A549 (cell line): ENCODE measurements around the gene SUN2. TPM values are rescaled to one million over a fixed set of nuclear protein-coding genes. Genes with fewer than 3 reads are reported as not detected.

Experiments used
- ATAC-seq, 2 experiments: fragments of 200-7000 bp in 1 of 2; fragments of >200 bp in 1 of 2; cut with Nextera tagmentation in 1 of 2; cut with Tn5 transposase in 1 of 2; 3 replicates each; pipeline versions ENCODE4 v1.8.0 to v1.9.1; 2018 to 2020; ENCODE audit warnings: mild to moderate bottlenecking in 1 of 2, moderate library complexity in 1 of 2
- CTCF ChIA-PET: fragments of 300-600 bp; sonication (Branson Sonifier 250); formaldehyde crosslinking; extraction: SDS; loops from one replicate; lab custom pipeline; 2021; ENCODE audit warnings: antibody characterized with exemption, inconsistent platforms; lab: Yijun Ruan, JAX
- POLR2A ChIA-PET: fragments of 350-600 bp; formaldehyde crosslinking; extraction: SDS; loops from one replicate; lab custom pipeline; 2021; ENCODE audit warnings: antibody characterized with exemption, inconsistent platforms; lab: Yijun Ruan, JAX
- DNase-seq, 2 experiments: peaks; one replicate each; pipeline versions ENCODE4 v3.0.0 to v3.0.0-alpha.2; 2011 to 2016; ENCODE audit warnings: low read depth in 1 of 2, low spot score in 1 of 2
- FAIRE-seq: peaks from 2 replicates; lab custom pipeline; 2011; peaks lifted over from hg19 to GRCh38; lab: Jason Lieb, UNC
- H3K27ac ChIP-seq, 2 experiments: fragments of >200 bp; sonication (Bioruptor Twin); formaldehyde crosslinking; 3 replicates each; pipeline ENCODE4 v1.5.1; 2016 to 2017
- H3K4me1 ChIP-seq: fragments of >200 bp; sonication (Bioruptor Twin); formaldehyde crosslinking; 3 replicates; pipeline ENCODE4 v1.6.1; 2016
- H3K4me2 ChIP-seq: fragments of >200 bp; sonication (Bioruptor Twin); formaldehyde crosslinking; 3 replicates; pipeline ENCODE4 v1.6.1; 2016
- H3K4me3 ChIP-seq: fragments of >200 bp; sonication (Bioruptor Twin); formaldehyde crosslinking; 3 replicates; pipeline ENCODE4 v1.5.1; 2016
- H3K9me3 ChIP-seq: fragments of >200 bp; sonication (Bioruptor Twin); formaldehyde crosslinking; 3 replicates; pipeline ENCODE4 v1.6.1; 2016
- CHD2 ChIP-seq: fragments of 150-350 bp; IDR thresholded peaks from 2 replicates; pipeline ENCODE4 v1.6.1; 2014; ENCODE audit warnings: low read length; ENCODE audit not compliant: partially characterized antibody
- CTCF ChIP-seq: fragments of >200 bp; sonication (Bioruptor Twin); formaldehyde crosslinking; IDR thresholded peaks from 3 replicates; pipeline ENCODE4 v1.5.1; 2016
- EHF ChIP-seq: fragments of 250-450 bp; sonication (Bioruptor Pico); IDR thresholded peaks from 2 replicates; pipeline ENCODE4 v1.5.0; 2020; ENCODE audit warnings: mild to moderate bottlenecking
- EHMT2 ChIP-seq: fragments of 200-600 bp; sonication (generic); IDR thresholded peaks from 2 replicates; pipeline ENCODE4 v1.6.1; 2016; ENCODE audit warnings: antibody characterized with exemption, low read depth, mild to moderate bottlenecking, moderate library complexity
- ELK1 ChIP-seq: fragments of 150-350 bp; IDR thresholded peaks from 2 replicates; pipeline ENCODE4 v1.6.1; 2014; ENCODE audit warnings: low read depth, mild to moderate bottlenecking, low read length
- EP300 ChIP-seq, 2 experiments: fragments of >200 bp; sonication (Bioruptor Twin); formaldehyde crosslinking; IDR thresholded peaks; 2 replicates in 1 of 2; 3 replicates in 1 of 2; pipeline ENCODE4 v1.6.1; 2016 to 2017
- ESRRA ChIP-seq: fragments of 150-350 bp; IDR thresholded peaks from 2 replicates; pipeline ENCODE4 v1.6.1; 2014; ENCODE audit warnings: mild to moderate bottlenecking, low read length, borderline replicate concordance
- FOSL2 ChIP-seq, 2 experiments: fragments of 450-650 bp in 1 of 2; fragments of >200 bp in 1 of 2; sonication (Bioruptor Twin) in 1 of 2; formaldehyde crosslinking; IDR thresholded peaks; 2 replicates each; pipeline versions ENCODE4 v1.5.0 to v1.6.1; 2016 to 2020; ENCODE audit warnings: mild to moderate bottlenecking in 1 of 2, moderate library complexity in 1 of 2
- FOXS1 ChIP-seq: fragments of 250-450 bp; sonication (Bioruptor Pico); IDR thresholded peaks from 2 replicates; pipeline ENCODE4 v1.5.0; 2020; ENCODE audit warnings: mild to moderate bottlenecking, moderate library complexity
- HES2 ChIP-seq: fragments of >200 bp; sonication (Bioruptor Twin); formaldehyde crosslinking; IDR thresholded peaks from 2 replicates; pipeline ENCODE4 v1.6.1; 2016
- HOXA7 ChIP-seq: fragments of 250-450 bp; sonication (Bioruptor Pico); IDR thresholded peaks from 2 replicates; pipeline ENCODE4 v1.5.0; 2020; ENCODE audit warnings: mild to moderate bottlenecking, moderate library complexity
- HOXB13 ChIP-seq: fragments of 250-450 bp; sonication (Bioruptor Pico); IDR thresholded peaks from 2 replicates; pipeline ENCODE4 v1.5.0; 2020; ENCODE audit warnings: low read depth, mild to moderate bottlenecking, moderate library complexity
- HOXB5 ChIP-seq: fragments of 250-450 bp; sonication (Bioruptor Pico); IDR thresholded peaks from 2 replicates; pipeline ENCODE4 v1.5.0; 2020; ENCODE audit warnings: mild to moderate bottlenecking, moderate library complexity
- JUN ChIP-seq, 2 experiments: fragments of >200 bp; sonication (Bioruptor Twin); formaldehyde crosslinking; IDR thresholded peaks; 2 replicates in 1 of 2; 3 replicates in 1 of 2; pipeline ENCODE4 v1.6.1; 2016 to 2017
- JUNB ChIP-seq: fragments of >200 bp; sonication (Bioruptor Twin); formaldehyde crosslinking; IDR thresholded peaks from 2 replicates; pipeline ENCODE4 v1.6.1; 2016
- MAFK ChIP-seq: fragments of 450-650 bp; IDR thresholded peaks from 2 replicates; pipeline ENCODE4 v1.6.1; 2014; ENCODE audit not compliant: partially characterized antibody
- MAX ChIP-seq: IDR thresholded peaks from 2 replicates; pipeline ENCODE4 v1.6.1; 2012
- MAZ ChIP-seq: fragments of 150-350 bp; IDR thresholded peaks from 2 replicates; pipeline ENCODE4 v1.6.1; 2014; ENCODE audit warnings: antibody characterized with exemption, low read depth, low read length, borderline replicate concordance
- NR3C1 ChIP-seq: fragments of >200 bp; sonication (Bioruptor Twin); formaldehyde crosslinking; IDR thresholded peaks from 3 replicates; pipeline ENCODE4 v1.6.1; 2017
- PBX3 ChIP-seq: IDR thresholded peaks from 2 replicates; pipeline ENCODE4 v1.6.1; 2012
- PHF8 ChIP-seq: fragments of 200-600 bp; sonication (generic); IDR thresholded peaks from 2 replicates; pipeline ENCODE4 v1.6.1; 2016; ENCODE audit warnings: low read depth, mild to moderate bottlenecking, antibody characterized with exemption, moderate library complexity, borderline replicate concordance
- POLR2A ChIP-seq: IDR thresholded peaks from 2 replicates; pipeline ENCODE4 v1.6.1; 2012; ENCODE audit warnings: mild to moderate bottlenecking, low read length
- RAD21 ChIP-seq, 2 experiments: fragments of >200 bp in 1 of 2; sonication (Bioruptor Twin) in 1 of 2; formaldehyde crosslinking in 1 of 2; IDR thresholded peaks in 1 of 2; conservative IDR thresholded peaks in 1 of 2; 2 replicates in 1 of 2; 3 replicates in 1 of 2; pipeline ENCODE4 v1.6.1; 2012 to 2018; ENCODE audit warnings: inconsistent platforms in 1 of 2
- RARB ChIP-seq: fragments of 250-450 bp; sonication (Bioruptor Pico); IDR thresholded peaks from 2 replicates; pipeline ENCODE4 v1.8.0; 2021; ENCODE audit warnings: mild to moderate bottlenecking, moderate library complexity
- RNF2 ChIP-seq: fragments of 200-600 bp; sonication (generic); IDR thresholded peaks from 2 replicates; pipeline ENCODE4 v1.6.1; 2016; ENCODE audit warnings: low read depth, mild to moderate bottlenecking, antibody characterized with exemption, moderate library complexity, borderline replicate concordance
- SMC3 ChIP-seq: fragments of >200 bp; sonication (Bioruptor Twin); formaldehyde crosslinking; IDR thresholded peaks from 3 replicates; pipeline ENCODE4 v1.6.1; 2018; ENCODE audit warnings: inconsistent platforms
- TFCP2L1 ChIP-seq: fragments of 250-450 bp; sonication (Bioruptor Pico); IDR thresholded peaks from 2 replicates; pipeline ENCODE4 v1.5.0; 2021; ENCODE audit warnings: mild to moderate bottlenecking
- ZFP36 ChIP-seq: fragments of 450-650 bp; IDR thresholded peaks from 2 replicates; pipeline ENCODE4 v1.6.1; 2014; ENCODE audit warnings: borderline replicate concordance; ENCODE audit not compliant: partially characterized antibody
- WGBS: methylation state at CpG from one replicate; pipeline ENCODE4 v1.1.6; 2017; ENCODE audit errors: missing lambda C conversion rate; 5-methylcytosine and 5-hydroxymethylcytosine counted together
- polyA plus RNA-seq, 4 experiments: library from polyadenylated mRNA; depleted of rRNA in 3 of 4; stranded (reverse); fragments of >200 nt; fragmentation: RNase III in 1 of 4; extraction: RNeasy Plus Mini Kit Qiagen cat#74134 plus additional on column Dnase treatment in 1 of 4; gene quantifications; 2 replicates in 3 of 4; 3 replicates in 1 of 4; pipeline ENCODE4 v1.2.3, GENCODE V29; 2011 to 2017

SUN2 gene
- polyA plus RNA-seq, 2 of the 4 experiments (the other 2 are of a cell fraction) = 12.6 to 24.0 TPM

GRCh38 chr22:38704654-38705234 is 51.1 kb downstream of the SUN2 start:
- no peaks in the 10 kb centered on the region for H3K9me3 ChIP-seq
- 3% methylated on average over 10 of the region's 10 CpGs for WGBS
- ChIA-PET CTCF (interaction anchor here (0.6 to 1.2 kb wide), 2 partner anchors 20 to 154 kb away, joined by 3 to 5 read pairs; no protein-coding TSS in a partner anchor), POLR2A (interaction anchor here (1.0 kb wide), 1 partner anchor 23 kb away, joined by 5 read pairs; the partner anchor contains the start of gene TOMM22)
- peak overlapping the region; percentile 96 for H3K4me2 ChIP-seq
- FAIRE-seq (no peak), ATAC-seq (no peak), DNase-seq (no peak)
- H3K27ac ChIP-seq = peak overlapping the region; percentile 44 to 72; a peak in 5 of 6 replicates
- H3K4me3 ChIP-seq = peak overlapping the region; percentile 39
- no peak for TF ChIP-seq RARB
- no peak for TF ChIP-seq ZFP36
- TF ChIP-seq MAX = no peak
- no peak for TF ChIP-seq HES2
- TF ChIP-seq NR3C1 = no peak
- no peak for TF ChIP-seq POLR2A
- TF ChIP-seq RAD21 (conservative IDR thresholded peaks at IDR 0.05 in 1 of 2, IDR thresholded peaks at IDR 0.05 in 1 of 2) = no peak
- TF ChIP-seq HOXB5 = no peak
- no peak for TF ChIP-seq MAFK
- TF ChIP-seq EHMT2 = no peak
- no peak for TF ChIP-seq JUNB
- TF ChIP-seq FOXS1 (CRISPR knock-in tag) = no peak
- TF ChIP-seq FOSL2 (IDR thresholded peaks at IDR 0.05) = no peak
- TF ChIP-seq FOSL2 (CRISPR knock-in tag; IDR thresholded peaks at IDR 0.05) = no peak
- no peak for TF ChIP-seq PBX3
- TF ChIP-seq ESRRA = no peak
- no peak for TF ChIP-seq SMC3
- peaks cover 22% of the 10 kb centered on the region; the same call in 2 of the 3 replicates for H3K4me1 ChIP-seq

- H3K4me3 ChIP-seq = peak within 1 kb of the TSS; percentile 88
- no peaks in the 10 kb centered on the region for H3K9me3 ChIP-seq
- DNase-seq (peak; percentile 64 to 95), FAIRE-seq (no peak), ATAC-seq (peak; percentile 12 to 60)
- H3K4me2 ChIP-seq = peak within 1 kb of the TSS; percentile 86
- H3K27ac ChIP-seq = peak within 1 kb of the TSS; percentile 96 to 99
- CTCF ChIA-PET = interaction anchor here (1.6 kb wide), 1 partner anchor 17 kb away, joined by 4 read pairs; no protein-coding TSS in a partner anchor
- POLR2A ChIA-PET = interaction anchor here (2.9 kb wide), 1 partner anchor 19 kb away, joined by 12 read pairs; the partner anchor contains the start of gene TOMM22
- H3K4me1 ChIP-seq = peaks cover 45% of the 10 kb centered on the region
- WGBS = 10% methylated on average over 20 of the region's 94 CpGs
- TF ChIP-seq RAD21 (conservative IDR thresholded peaks at IDR 0.05 in 1 of 2, IDR thresholded peaks at IDR 0.05 in 1 of 2) (no peak), RNF2 (no peak), PHF8 (peak; percentile 68; the same call in 1 of the 2 replicates), EHF (CRISPR knock-in tag) (no peak), FOSL2 (IDR thresholded peaks at IDR 0.05) (no peak), FOSL2 (CRISPR knock-in tag; IDR thresholded peaks at IDR 0.05) (peak; percentile 85), ELK1 (no peak), MAX (peak; percentile 36; the same call in 1 of the 2 replicates), HOXB13 (CRISPR knock-in tag) (no peak), MAZ (peak; percentile 40; the same call in 1 of the 2 replicates), TFCP2L1 (CRISPR knock-in tag) (0 out of 2 replicates have a peak, but pooled peaks have one; percentile 33), SMC3 (no peak), EP300 (IDR thresholded peaks at IDR 0.05) (0 out of 5 replicates have a peak, but pooled peaks of 1 of the 2 experiments have one; percentile 11), JUN (IDR thresholded peaks at IDR 0.05) (peak; percentile 63 to 84), HOXB5 (peak; percentile 43; the same call in 1 of the 2 replicates), HOXA7 (CRISPR knock-in tag) (peak; percentile 50; the same call in 1 of the 2 replicates), CHD2 (no peak), CTCF (no peak)
Measured at GRCh38 chr22:38700789-38701628, 54.8 kb downstream of the SUN2 start, which contains the start of gene JOSD1. JOSD1 (minus strand) TSS chr22:38700943; CDS start chr22:38699987, 956 bp downstream.
